HG02840 (cell line): ENCODE measurements around the gene MAFG.

ENCODE experiments used
- ATAC-seq: cut with Tn5 transposase; IDR thresholded peaks from one replicate; pipeline ENCODE4 v1.9.1; 2021; ENCODE audit warnings: mild to moderate bottlenecking, moderate library complexity, moderate number of reproducible peaks; ENCODE audit not compliant: unreplicated experiment, low FRiP score

Gene MAFG

GRCh38 chr17:81927653-81928543 is at the start of gene MAFG:
MAFG (minus strand) TSS chr17:81927735; CDS start chr17:81923185, 4,550 bp downstream.
- ATAC-seq, result peak; percentile 61

- peak; percentile 2 for ATAC-seq
These were observed 49.0 kb upstream of the MAFG start for GRCh38 chr17:81976332-81977210.

- no peak for ATAC-seq
These were observed 45.9 kb upstream of the MAFG start for GRCh38 chr17:81973432-81973831.

GRCh38 chr17:81968850-81969812 is 41.6 kb upstream of the MAFG start:
- ATAC-seq, result no peak

GRCh38 chr17:81968396-81968745 is 40.8 kb upstream of the MAFG start:
- no peak for ATAC-seq

GRCh38 chr17:81967533-81968395 is 40.2 kb upstream of the MAFG start:
- ATAC-seq, result no peak

- ATAC-seq, result no peak
These were observed 39.7 kb upstream of the MAFG start for GRCh38 chr17:81967244-81967532.

GRCh38 chr17:81966343-81967243 is 39.1 kb upstream of the MAFG start:
- no peak for ATAC-seq

GRCh38 chr17:81964081-81964849 is 36.7 kb upstream of the MAFG start:
- ATAC-seq, result no peak

- no peak for ATAC-seq
These were observed 35.2 kb upstream of the MAFG start for GRCh38 chr17:81962499-81963441.

- no peak for ATAC-seq
These were observed 34.3 kb upstream of the MAFG start for GRCh38 chr17:81961521-81962498.

GRCh38 chr17:81961087-81961511 is 33.6 kb upstream of the MAFG start, which contains the start of gene NOTUM:
NOTUM (minus strand) TSS chr17:81961187; CDS start chr17:81960909, 278 bp downstream.
- no peak for ATAC-seq

- ATAC-seq, result no peak
These were observed 32.8 kb upstream of the MAFG start for GRCh38 chr17:81960130-81960958.

GRCh38 chr17:81959362-81960129 is 32.0 kb upstream of the MAFG start:
- ATAC-seq, result no peak
